ENCODE data around the gene MFSD8. TPM values are rescaled to one million over a fixed set of nuclear protein-coding genes. Genes with fewer than 3 reads are reported as not detected.

MFSD8 gene
- polyA plus RNA-seq, 1 donor (not counting 4 experiments of a cell fraction or from before 2014, with no cell fraction given) = 19.0 TPM

- Histone ChIP-seq H3K9ac (ENCODE audit: control insufficient read depth, extremely low read depth, insufficient read depth, low read length) (no peak overlapping the region), H3K9me1 (ENCODE audit: control insufficient read depth, extremely low read depth, insufficient read depth, low read length) (peaks cover 2% of the 10 kb centered on the region), H3K27me3 (ENCODE audit: control insufficient read depth, extremely low read depth, insufficient read depth, low read length) (no peaks in the 10 kb centered on the region), H3K9me3 (ENCODE audit: control insufficient read depth, low read depth, low read length) (no peaks in the 10 kb centered on the region), H2AFZ (ENCODE audit: control insufficient read depth, low read length) (no peak overlapping the region), H3K4me2 (ENCODE audit: control insufficient read depth, extremely low read depth, insufficient read depth, low read depth, low read length) (no peak overlapping the region), H3K4me1 (ENCODE audit: control insufficient read depth, extremely low read depth, insufficient read depth, low read length) (peaks cover 5% of the 10 kb centered on the region), H3K79me2 (ENCODE audit: control insufficient read depth, insufficient read depth, low read length) (peaks cover 5% of the 10 kb centered on the region), H3K36me3 (ENCODE audit: control insufficient read depth in 2 of 2, extremely low read depth in 1 of 2, insufficient read depth in 2 of 2, low read length in 2 of 2) (no peaks in the 10 kb centered on the region), H3K4me3 (ENCODE audit: control insufficient read depth in 2 of 3, extremely low read depth in 1 of 3, insufficient read depth in 2 of 3, low read depth in 1 of 3, low read length in 3 of 3) (no peak overlapping the region), H3K27ac (ENCODE audit: control insufficient read depth, insufficient read depth, low read length) (no peak overlapping the region), H4K20me1 (ENCODE audit: control insufficient read depth, extremely low read depth, insufficient read depth, low read length) (no peaks in the 10 kb centered on the region)
- dilution Hi-C loops (cut with MboI; ENCODE audit: extremely low pct_ligation_motif_present, low sequenced_read_pairs) = no loop called here
- DNase-seq (ENCODE audit: low read depth, low spot score) = no peak
- TF ChIP-seq EZH2 (IDR thresholded peaks at IDR 0.05; ENCODE audit: low read length) (no peak), CTCF (optimal IDR thresholded peaks at IDR 0.05 in 1 of 3, IDR thresholded peaks at IDR 0.05 in 1 of 3, conservative IDR thresholded peaks at IDR 0.05 in 1 of 3; ENCODE audit: extremely low read depth in 1 of 3, insufficient read depth in 2 of 3, low read length in 3 of 3) (no peak)
- no peak for FAIRE-seq
Measured at GRCh38 chr4:127875791-127876190, 89.2 kb downstream of the MFSD8 start.

- H3K4me1 ChIP-seq (ENCODE audit: control insufficient read depth, extremely low read depth, insufficient read depth, low read length) = peaks cover 12% of the 10 kb centered on the region
- peaks cover 2% of the 10 kb centered on the region for H3K9me1 ChIP-seq (ENCODE audit: control insufficient read depth, extremely low read depth, insufficient read depth, low read length)
- H3K4me2 ChIP-seq (ENCODE audit: control insufficient read depth, extremely low read depth, insufficient read depth, low read depth, low read length) = peak overlapping the region; percentile 15
- no peak overlapping the region for H3K9ac ChIP-seq (ENCODE audit: control insufficient read depth, extremely low read depth, insufficient read depth, low read length)
- H3K27me3 ChIP-seq (ENCODE audit: control insufficient read depth, extremely low read depth, insufficient read depth, low read length) = no peaks in the 10 kb centered on the region
- H3K9me3 ChIP-seq (ENCODE audit: control insufficient read depth, low read depth, low read length) = no peaks in the 10 kb centered on the region
- H3K36me3 ChIP-seq (ENCODE audit: control insufficient read depth in 2 of 2, extremely low read depth in 1 of 2, insufficient read depth in 2 of 2, low read length in 2 of 2) = no peaks in the 10 kb centered on the region
- H3K79me2 ChIP-seq (ENCODE audit: control insufficient read depth, insufficient read depth, low read length) = peaks cover 2% of the 10 kb centered on the region
- no peak overlapping the region for H3K27ac ChIP-seq (ENCODE audit: control insufficient read depth, insufficient read depth, low read length)
- no peak overlapping the region for H3K4me3 ChIP-seq (ENCODE audit: control insufficient read depth in 2 of 3, extremely low read depth in 1 of 3, insufficient read depth in 2 of 3, low read depth in 1 of 3, low read length in 3 of 3)
- peak; percentile 40 for DNase-seq (ENCODE audit: low read depth, low spot score)
- peak; percentile 95 for FAIRE-seq
- H4K20me1 ChIP-seq (ENCODE audit: control insufficient read depth, extremely low read depth, insufficient read depth, low read length) = no peaks in the 10 kb centered on the region
- H2AFZ ChIP-seq (ENCODE audit: control insufficient read depth, low read length) = peak overlapping the region; percentile 44
- TF ChIP-seq EZH2 (IDR thresholded peaks at IDR 0.05; ENCODE audit: low read length) = no peak
- no peak for TF ChIP-seq CTCF (optimal IDR thresholded peaks at IDR 0.05 in 1 of 3, IDR thresholded peaks at IDR 0.05 in 1 of 3, conservative IDR thresholded peaks at IDR 0.05 in 1 of 3; ENCODE audit: extremely low read depth in 1 of 3, insufficient read depth in 2 of 3, low read length in 3 of 3)
- dilution Hi-C loops (cut with MboI; ENCODE audit: extremely low pct_ligation_motif_present, low sequenced_read_pairs) = no loop called here
Measured at GRCh38 chr4:127870688-127871087, 94.3 kb downstream of the MFSD8 start.
